HG02840 (cell line): ENCODE measurements around the gene NLK.
"Not testable (repeated sequence)": the region's sequence is repeated elsewhere in the genome, so short reads cannot be mapped to it uniquely, and the experiment has no call there.

Experiments
- ATAC-seq: cut with Tn5 transposase; IDR thresholded peaks from one replicate; pipeline ENCODE4 v1.9.1; 2021; ENCODE audit warnings: mild to moderate bottlenecking, moderate library complexity, moderate number of reproducible peaks; ENCODE audit not compliant: unreplicated experiment, low FRiP score

The NLK gene

DNA sequence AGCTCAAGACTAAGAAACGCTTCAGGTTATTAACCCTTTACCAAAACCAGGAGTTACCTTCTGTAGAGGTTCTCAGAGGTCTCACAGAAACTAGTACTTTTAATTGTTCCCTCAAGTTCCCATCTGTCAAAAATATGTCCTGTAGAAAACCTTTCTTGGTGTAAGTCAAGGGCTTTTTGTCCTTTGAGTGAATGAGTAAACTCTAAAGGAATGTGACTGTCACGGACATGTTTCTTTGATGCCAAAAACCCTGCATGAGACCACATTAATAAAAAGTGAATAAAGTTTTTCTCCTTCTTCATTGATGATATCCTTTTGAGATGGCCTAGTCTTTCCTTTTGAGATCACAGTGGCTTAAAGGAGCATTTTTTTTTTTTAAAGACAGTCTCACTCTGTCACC is 102.9 kb downstream of the NLK start:
- ATAC-seq, result no peak

DNA sequence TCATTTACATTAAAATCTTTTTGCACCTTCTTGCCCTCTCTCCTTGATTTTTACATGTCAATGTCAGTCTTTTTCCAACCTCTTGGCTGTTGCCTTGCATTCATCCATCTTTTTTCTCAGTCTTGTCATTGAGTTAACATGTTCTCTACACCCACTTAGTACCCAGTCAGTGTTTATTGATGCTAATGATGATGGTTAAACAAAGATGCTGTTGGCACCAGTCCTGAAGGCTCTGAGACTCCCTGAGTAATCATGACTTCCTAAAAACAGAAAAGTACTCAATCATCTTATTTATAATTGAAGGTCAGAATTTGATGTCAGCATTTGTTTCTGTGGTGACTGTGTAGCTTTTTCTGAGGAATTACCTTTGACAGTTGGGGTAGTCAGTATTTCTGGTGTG is 104.5 kb downstream of the NLK start:
- no peak for ATAC-seq

DNA sequence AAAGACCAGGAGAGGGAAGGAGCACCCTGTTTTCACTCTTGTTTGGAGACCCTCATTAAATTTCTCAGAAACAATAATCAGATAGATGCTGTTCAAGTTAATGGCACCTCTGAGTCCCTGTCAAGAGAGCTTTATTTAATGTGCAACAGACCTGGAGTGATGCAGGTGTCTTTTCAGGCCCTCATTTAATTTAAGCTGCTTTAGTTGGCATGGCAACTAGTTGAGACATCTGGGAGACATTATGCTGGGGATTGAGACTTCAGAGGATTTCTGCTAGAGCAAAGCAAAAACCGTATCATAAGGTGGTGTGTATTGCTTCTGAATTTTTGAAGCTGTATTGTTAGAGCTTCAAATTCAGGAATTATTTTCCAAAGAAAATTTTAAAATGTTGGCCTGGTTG is 108.5 kb downstream of the NLK start:
- ATAC-seq, result no peak

DNA sequence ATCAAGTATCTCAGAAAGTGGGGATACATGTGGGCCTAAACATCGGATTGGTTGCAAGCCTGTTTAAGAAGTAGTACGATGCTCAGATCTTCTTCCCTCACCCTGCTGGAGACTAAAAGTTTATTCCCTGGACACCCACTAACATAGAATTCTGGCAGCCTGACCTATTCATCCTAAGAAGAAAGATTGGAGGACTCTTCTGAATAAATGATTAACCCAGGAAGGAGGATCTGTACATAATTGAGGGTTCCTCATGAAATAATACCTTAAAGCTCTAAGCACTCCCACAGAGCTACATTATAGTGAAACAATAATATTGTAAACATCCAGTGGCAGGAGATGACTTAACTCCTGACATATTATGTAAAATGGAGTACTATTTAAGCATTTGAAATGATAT is 111.7 kb downstream of the NLK start:
- ATAC-seq, result no peak

DNA sequence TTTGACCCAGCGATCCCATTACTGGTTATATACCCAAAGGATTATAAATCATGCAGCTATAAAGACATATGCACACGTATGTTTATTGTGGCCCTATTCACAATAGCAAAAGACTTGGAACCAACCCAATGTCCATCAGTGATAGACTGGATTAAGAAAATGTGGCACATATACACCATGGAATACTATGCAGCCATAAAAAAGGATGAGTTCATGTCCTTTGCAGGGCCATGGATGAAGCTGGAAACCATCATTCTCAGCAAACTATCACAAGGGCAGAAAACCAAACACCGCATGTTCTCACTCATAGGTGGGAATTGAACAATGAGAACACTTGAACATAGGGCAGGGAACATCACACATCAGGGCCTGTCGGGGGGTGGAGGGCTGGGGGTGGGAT is 112.9 kb downstream of the NLK start:
- not testable (repeated sequence) for ATAC-seq

DNA sequence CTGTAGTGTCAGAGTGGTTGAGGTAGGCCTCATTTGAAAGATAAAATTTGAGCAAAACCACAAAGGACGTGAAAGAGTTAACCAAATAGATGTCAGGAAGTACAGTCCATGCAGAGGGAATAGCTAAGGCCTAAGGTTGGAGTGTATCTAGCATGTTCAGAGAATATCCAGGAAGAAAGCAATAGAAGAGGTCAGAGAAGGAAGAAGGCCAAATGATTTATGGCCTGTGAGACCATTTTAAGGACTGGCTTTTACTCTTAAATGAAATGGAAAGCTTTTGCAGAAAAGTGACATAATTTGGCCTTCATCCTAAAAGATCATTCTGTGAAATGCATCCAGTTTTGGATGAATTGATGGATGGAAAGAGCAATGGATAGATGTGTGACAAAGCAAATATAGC is 116.5 kb downstream of the NLK start:
- ATAC-seq, result no peak

DNA sequence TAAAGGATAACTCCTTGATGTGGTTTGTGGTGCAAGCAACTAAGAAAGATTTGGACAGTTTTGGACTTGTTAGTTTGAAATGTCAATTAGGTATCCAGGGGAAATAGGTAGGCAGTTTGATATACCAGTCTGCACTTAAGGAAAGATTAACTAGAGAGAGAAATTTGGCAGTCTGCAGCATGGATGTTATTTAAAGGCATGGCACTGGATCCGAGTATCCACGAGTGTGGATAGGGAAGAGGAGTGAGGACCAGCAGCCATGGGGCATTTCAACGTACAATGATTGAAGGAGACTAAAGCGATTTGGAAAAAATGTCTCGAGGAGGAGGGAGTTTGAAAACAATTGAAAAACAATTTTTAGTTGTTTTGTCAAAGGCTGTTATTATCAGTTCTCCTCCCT is 117.4 kb downstream of the NLK start:
- no peak for ATAC-seq

DNA sequence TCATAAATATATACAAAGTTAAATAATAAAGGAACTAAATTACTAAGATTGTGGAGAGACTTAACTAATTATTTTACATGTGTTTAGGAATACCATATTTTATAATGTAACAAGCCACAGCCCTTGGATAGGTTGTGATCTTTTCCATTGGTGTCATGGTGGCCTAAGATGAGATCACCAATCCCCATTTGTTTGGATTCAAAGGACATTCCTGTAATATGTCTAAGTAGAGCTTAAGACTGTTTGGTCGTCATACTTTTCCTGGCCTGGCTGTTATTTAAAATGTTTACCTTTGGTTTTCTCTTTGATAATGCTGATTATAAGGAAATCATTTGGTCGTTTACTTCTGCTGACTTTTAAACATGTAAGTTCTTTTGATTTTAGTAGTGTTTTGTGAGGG is 118.1 kb downstream of the NLK start:
- ATAC-seq, result no peak

DNA sequence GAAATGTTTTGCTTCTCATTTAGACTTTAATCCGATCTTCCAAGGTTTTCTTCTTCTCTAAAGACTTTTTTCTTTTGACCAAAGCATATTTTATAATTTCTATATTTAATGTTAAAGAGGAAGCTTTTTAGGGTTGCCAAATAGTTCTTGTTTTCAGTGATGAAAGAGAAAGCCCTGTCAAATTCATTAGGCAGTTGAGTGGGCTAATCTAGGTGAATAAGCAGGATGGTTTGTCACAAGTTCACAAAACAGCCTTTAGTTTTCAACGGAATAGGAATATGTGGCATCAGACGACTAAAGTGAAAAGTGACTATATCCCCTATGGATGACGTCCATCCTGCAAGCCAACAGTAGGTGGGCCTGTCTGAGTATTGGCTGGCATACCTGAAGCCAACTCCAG is 118.8 kb downstream of the NLK start:
- no peak for ATAC-seq

DNA sequence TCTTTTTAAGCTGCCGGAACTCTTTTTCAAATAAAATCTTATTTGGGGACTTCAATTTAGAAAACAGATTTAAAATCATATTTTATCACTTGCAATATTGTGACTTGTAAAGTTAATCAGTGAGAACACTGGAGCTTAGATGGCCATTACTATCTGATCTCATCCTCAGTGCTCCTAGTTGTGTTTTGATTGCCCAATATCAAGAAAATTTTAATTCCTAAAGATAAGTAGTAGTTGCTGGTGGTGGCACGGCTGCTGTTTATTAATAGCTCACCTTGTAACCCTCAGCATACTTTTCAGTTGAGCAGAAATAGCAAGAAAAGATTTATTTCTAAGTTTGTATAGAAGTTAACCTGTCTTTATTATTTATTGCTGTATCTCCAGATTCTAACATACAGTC is 124.0 kb downstream of the NLK start:
- ATAC-seq, result no peak

DNA sequence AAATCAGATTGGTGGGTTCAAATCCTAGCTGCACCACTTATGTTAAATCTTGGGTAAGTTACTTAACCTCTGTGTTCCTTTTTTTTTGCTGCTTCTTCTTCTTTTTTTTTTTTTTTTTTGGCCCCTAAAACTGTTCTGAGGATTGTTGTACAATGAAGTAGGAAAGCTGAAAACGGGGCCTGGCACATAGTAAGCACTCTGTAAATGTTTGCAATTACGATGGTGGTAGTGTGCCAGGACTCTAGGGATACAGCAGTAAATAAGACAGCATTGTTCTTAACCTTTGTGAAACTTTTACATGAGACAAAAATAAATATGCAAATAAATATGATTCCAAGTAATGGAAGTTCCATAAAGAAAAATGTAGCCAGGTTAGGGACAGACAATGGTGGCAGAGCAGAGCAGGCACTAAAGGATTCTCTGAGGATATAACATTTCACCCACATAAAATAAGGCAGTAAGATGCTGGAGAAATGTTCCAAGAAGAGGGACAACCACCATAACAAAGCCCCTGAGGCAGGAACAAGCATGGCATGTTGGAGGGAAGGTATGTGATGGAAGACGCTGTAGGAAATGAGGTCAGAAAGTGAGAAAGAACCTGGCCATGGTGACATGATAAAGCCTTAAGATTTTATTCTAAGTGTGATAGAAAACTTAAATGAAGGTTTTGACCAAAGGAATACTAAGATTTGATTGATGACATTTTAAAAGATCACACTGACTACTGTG is 127.3 kb downstream of the NLK start:
- no peak for ATAC-seq

DNA sequence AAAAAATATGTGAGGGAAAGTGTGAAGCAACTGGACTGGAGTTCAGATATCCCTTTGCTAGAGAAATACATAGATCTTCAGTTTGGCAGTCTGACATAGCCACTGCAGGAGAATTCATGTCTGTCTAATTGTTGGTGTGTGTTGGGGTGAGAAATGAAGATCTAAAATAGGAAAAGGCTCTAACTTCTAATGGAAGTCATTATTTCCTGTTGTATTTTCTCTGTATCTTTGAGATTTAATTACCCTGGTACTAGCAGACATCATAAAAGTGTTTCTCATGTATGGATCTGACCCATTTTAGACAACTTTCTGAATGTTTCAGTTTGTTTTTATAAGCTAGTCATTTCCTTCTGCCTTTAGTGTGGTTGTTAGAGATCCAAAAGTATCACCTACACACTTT is 128.3 kb downstream of the NLK start:
- no peak for ATAC-seq

DNA sequence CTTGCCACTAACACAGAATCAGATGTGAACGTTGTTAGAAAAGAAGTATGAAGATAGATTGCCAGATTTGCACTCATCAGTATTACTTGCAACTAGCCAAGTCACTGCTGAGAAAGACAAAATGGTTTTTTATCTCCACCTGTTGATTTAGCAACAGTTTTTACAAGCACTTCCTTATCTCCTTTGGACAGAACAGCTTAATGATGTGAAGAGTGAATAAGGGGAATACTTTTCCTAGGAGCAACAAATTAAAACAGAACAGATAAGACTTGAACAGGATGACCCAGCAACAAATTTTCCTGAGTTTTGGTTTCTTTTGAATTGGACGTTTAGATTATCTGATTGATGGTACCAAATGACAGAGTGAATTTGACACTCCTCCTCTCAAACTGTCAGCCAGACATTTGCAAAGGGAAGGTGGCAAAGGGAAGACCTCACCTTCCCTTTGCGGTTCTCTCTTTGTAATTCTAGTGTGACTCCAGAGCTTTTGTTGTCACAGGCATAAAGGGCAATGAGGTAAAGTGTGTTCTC is 130.6 kb downstream of the NLK start:
- no peak for ATAC-seq

DNA sequence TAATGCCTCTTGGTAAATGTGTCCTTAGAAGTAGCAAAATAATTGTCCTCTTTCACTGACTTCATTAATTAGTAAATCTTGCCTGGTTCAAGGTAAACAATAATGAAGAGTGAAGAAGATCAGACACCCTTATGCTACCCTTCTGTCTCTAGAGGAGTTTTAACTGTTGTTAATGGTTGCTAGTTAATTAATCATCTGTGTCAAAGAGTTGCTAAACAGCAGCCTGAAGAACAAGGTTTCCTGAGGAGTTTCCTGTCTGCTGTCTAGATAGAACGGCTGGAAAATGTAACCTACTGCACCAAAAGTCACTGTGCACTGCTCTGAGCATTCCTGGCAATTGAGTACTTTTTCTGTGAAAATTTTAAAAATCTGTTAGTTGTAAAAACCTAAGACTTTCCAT is 131.3 kb downstream of the NLK start:
- ATAC-seq, result no peak

DNA sequence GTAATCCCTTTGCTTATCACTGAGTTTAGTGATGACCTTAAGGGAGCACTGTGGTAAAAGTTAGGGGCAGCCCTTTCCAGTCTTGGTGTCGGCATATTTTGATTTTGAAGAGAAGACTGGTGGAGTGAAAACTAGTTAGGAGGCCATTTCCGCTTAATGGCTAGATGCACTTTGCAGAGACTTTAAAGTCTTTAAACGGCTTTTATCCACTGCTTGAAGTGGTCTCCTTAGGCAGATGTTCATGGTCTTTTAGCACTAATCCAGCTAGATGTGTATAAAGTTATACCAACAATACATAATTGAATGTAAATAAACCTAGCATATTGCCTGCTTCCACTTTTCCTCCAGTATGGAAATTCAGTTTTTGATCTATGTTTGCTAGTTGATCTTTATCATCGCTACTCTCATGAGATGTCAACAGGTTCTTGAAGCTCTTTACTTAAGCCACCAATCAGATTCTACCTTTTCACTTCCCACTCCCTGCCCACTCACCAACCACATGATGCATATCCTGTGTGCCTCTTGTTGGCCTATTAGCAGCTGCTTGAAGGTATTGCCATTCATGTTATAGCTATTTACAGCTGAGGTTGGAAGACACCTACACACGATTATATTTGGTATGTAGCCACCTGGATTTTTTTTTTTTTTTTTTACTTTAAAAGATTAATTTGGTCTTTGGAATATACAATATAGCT is 132.0 kb downstream of the NLK start:
- no peak for ATAC-seq

DNA sequence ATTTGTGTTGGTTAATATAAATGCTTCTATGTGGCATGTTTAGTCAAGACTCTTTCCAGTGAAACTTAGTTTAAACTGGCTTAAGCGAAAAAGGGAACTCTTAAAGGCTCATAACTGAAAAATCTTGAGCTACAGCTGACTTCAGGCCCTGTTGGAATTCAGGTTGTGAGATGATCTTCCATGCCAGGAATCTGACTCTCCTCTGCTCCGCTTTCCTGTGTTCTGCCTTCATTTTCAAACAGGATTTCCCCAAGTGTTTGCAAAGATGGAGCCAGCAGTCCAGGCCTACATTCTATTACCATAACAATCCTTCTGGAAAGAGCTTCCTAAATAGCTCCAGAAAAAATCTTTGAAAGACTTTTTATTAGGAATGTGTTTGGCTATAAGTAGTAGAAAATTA is 134.9 kb downstream of the NLK start:
- no peak for ATAC-seq

DNA sequence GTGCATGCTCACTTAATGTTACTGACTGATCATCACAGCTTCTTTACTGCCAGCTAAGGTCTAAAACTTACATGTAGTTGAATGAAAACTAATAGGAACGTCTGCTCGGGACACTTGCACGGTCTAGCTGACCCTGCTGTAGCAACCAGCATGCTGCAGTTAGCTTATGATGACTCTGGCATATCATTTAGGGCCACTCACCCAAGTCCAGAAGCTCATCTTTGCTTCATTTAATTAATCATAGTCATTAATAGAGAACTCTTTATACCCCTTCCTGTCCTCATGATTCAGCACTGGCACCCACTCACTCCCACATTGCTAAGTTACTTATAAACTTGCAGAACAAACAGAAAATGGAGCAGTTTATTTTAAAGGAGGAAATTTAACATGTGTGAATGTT is 136.3 kb downstream of the NLK start:
- no peak for ATAC-seq

DNA sequence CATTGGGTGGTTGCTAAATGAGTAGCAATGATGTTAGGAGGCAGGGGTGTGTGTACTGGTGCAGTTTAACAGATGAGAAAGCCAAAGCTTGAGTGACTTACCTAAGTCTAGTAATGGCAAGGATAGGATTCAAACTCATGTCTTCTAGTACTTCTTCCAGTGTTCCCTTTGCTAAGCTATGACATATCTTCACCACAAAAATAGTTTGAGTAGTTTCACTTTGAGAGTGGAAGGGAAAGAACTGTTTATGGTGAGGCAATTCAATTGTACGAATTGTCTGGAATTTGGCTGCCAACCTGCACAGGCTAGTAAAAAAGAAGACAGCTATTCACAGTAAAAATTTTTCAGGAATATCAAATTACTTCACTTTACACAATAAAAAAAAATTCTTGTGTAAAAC is 138.0 kb downstream of the NLK start:
- ATAC-seq, result no peak

DNA sequence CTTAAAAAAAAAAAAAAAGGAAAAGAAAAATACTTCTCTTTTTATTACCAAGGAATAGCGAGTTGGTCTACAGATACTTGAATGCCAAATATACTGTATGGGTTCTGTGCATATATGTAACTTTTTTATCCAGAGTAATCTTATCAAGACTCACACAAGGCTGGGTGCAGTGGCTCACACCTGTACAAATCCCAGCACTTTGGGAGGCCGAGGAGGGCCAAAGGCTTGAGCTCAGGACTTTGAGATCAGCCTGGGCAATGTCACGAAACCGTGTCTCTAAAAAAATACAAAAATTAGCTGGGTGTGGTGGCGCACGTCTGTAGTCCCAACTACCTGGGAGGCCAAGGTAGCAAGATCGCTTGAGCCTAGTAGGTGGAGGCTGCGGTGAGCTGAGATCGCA is 139.1 kb downstream of the NLK start:
- ATAC-seq, result no peak

DNA sequence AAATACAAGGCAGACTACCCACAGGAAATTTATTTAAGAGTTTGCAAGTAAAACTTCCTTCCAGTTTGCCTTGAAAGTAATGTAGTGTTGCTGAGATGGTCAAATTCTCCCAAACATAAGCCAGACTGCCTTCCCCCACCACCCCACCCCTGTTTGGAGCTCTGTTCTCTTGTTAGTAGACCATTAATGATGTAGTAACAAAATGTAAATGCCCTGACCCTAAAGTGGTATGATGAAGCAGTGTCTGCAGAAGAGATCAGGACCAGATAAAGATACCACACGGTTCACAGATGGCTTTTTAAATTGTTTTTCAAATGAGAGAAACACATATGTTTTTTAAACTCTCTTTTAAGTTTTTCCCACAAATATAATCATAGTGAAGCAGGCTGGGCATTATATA is 140.1 kb downstream of the NLK start:
- no peak for ATAC-seq

DNA sequence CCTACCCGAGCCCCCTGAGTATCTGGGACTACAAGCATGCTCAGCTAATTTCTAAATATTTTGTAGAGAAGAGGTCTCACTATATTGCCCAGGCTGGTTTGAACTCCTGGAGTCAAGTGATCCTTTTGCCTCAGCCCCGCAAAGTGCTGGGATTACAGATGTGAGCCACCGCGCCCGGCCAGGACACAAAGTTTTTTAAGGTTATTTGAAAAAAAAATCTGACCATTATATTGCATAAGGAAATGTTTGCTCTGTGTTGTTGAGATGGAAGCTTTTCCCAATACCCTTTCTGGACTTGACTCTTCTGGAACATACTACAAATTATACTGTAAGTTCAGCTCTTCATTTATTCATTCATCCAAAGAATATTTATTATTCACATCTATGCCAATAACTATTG is 143.2 kb downstream of the NLK start:
- ATAC-seq, result no peak

DNA sequence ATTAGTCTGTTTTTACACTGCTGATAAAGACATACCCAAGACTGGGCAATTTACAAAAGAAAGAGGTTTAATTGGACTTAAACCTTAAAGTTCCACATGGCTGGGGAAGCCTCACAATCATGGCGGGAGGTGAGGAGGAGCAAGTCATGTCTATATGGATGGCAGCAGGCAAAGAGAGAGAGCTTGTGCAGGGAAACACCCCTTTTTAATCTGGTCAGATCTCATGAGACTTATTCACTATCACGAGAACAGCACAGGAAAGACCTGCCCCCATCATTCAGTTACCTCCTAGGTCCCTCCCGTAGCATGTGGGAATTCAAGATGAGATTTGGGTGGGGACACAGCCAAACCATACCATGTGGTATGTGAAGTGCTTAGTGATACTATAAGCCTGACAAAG is 144.0 kb downstream of the NLK start:
- not testable (repeated sequence) for ATAC-seq
